ENCODE data around the gene FOXI3.

FOXI3 gene

DNA sequence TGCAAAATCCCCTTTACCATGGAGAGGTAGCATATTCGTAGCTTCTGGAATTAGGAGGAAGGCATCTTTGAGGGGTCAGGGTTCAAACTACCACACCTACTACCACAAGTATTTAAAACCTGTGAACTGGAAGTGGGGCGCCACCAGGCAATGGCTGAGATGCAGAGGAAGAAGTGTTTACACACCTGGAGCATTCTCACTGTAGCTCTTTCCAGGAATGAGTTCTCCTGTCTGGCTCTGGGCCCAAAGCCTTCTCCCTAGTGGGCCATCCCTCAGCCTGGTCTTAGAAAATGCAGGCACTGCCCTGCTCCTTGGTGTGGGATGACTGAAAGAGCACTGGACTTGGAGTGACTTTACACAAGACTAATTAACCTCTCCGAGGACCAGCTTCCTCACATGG is 30.7 kb upstream of the FOXI3 start:
- Mint-ChIP-seq H3K27ac (no peak overlapping the region), H3K9me3 (no peaks in the 10 kb centered on the region), H3K4me3 (no peak overlapping the region), H3K27me3 (ENCODE audit: low read depth) (peaks cover 8% of the 10 kb centered on the region), H3K36me3 (ENCODE audit: low read depth) (no peaks in the 10 kb centered on the region), H3K4me1 (no peaks in the 10 kb centered on the region)
- TF ChIP-seq, protein P1, sequence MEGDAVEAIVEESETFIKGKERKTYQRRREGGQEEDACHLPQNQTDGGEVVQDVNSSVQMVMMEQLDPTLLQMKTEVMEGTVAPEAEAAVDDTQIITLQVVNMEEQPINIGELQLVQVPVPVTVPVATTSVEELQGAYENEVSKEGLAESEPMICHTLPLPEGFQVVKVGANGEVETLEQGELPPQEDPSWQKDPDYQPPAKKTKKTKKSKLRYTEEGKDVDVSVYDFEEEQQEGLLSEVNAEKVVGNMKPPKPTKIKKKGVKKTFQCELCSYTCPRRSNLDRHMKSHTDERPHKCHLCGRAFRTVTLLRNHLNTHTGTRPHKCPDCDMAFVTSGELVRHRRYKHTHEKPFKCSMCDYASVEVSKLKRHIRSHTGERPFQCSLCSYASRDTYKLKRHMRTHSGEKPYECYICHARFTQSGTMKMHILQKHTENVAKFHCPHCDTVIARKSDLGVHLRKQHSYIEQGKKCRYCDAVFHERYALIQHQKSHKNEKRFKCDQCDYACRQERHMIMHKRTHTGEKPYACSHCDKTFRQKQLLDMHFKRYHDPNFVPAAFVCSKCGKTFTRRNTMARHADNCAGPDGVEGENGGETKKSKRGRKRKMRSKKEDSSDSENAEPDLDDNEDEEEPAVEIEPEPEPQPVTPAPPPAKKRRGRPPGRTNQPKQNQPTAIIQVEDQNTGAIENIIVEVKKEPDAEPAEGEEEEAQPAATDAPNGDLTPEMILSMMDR (IDR thresholded peaks at IDR 0.05; ENCODE audit: unreplicated experiment in 3 of 3): no peak

DNA sequence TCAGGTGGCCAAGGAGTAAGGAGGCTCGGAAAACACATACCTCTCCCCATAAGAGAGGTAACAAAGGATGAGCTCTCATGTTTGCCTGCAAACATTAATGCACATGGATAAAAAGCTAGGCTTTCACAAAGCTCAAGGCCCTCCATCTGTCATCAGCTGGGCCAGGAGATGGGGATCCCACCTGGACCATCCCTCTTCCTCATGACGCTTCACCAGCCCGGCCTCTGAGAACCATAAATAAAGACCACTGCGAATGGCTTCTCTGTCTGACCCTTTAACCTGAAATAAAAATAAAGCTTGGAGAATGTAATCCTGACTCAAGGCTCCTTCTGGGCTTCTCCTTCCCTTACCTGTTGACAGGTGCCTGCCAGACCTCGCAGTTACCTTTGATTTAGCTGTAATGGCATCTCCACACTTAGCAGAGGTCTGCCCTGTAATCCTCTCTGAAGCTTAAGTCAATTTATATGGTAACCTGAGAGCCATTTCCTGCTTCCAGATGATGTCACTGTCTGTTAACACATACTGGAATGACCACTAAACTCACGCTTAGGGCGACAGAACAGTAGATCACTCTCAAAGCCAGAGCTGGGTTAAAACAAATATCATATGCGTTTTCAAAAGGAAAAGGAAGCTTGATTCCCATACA is 29.3 kb upstream of the FOXI3 start:
- Mint-ChIP-seq H3K4me3 (no peak overlapping the region), H3K27me3 (ENCODE audit: low read depth) (peaks cover 14% of the 10 kb centered on the region), H3K27ac (no peak overlapping the region), H3K9me3 (no peaks in the 10 kb centered on the region), H3K4me1 (no peaks in the 10 kb centered on the region), H3K36me3 (ENCODE audit: low read depth) (no peaks in the 10 kb centered on the region)
- TF ChIP-seq, protein P1 (IDR thresholded peaks at IDR 0.05; ENCODE audit: unreplicated experiment in 3 of 3): no peak

DNA sequence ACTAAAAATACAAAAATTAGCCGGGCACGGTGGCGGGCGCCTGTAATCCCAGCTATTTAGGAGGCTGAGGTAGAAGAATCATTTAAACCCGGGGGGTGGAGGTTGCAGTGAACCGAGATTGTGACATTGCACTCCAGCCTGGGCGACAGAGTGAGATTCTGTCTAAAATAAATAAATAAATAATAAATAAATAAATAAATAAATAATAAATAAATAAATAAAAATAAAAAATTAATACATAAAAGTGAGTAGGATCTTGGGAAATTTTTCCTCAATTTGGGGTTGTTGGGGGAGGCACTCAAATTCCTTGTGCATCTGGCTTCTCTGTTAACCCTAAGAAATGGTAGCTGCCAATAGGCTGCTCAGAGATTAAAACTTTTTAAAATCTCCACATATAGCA is 20.3 kb upstream of the FOXI3 start:
- H3K27me3 Mint-ChIP-seq (ENCODE audit: low read depth): peaks cover 10% of the 10 kb centered on the region
- H3K4me1 Mint-ChIP-seq: no peaks in the 10 kb centered on the region

DNA sequence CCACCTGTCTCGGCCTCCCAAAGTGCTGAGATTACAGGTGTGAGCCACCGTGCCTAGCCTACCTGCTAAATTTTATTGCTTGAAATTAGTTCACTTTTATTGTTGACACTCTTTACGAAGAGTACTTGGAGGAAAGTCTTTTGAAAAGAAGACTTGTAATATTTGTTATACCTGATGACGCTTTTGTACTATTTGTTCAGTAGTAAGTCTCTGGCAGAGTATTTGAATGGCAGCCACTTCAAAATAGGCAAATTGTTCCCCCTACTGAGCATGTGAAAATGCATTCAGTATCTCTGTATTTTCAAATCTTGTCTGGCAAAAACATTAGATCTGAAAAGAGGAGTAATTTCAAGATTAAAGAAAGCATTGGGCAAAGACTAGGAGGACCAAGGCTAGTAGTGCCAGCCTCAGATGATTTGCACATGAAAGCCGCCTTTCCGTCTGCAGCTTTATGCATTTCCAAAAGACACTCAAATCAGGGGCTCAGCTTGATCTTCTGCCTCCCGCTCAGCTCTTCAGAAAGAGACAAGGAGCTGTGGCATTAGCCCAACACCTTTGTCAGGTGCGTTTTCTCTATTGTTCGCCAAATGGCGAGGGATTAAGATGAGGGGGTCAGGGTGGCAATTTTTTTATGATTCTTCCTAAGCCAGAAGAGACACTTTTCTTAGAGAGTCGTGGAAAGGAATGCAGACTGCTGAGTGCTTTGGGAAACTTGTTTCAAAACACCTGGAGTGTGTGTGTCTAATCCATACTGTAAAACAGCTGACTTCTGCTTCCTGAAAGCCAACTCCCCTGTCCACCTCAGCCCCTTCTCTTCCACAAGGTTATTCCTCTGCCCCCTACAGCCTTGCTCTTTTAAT is 18.8 kb upstream of the FOXI3 start:
- Mint-ChIP-seq H3K27me3 (ENCODE audit: low read depth) (peaks cover 9% of the 10 kb centered on the region), H3K36me3 (ENCODE audit: low read depth) (no peaks in the 10 kb centered on the region), H3K9me3 (no peaks in the 10 kb centered on the region), H3K4me3 (no peak overlapping the region), H3K27ac (no peak overlapping the region), H3K4me1 (no peaks in the 10 kb centered on the region)
- TF ChIP-seq, protein P1 (IDR thresholded peaks at IDR 0.05; ENCODE audit: unreplicated experiment in 3 of 3): no peak

More for the DNA sequence above, 20.3 kb upstream of the FOXI3 start:
- no peaks in the 10 kb centered on the region for H3K36me3 Mint-ChIP-seq (ENCODE audit: low read depth)
- no peak overlapping the region for H3K27ac Mint-ChIP-seq
- TF ChIP-seq, protein P1 (IDR thresholded peaks at IDR 0.05; ENCODE audit: unreplicated experiment in 3 of 3): no peak
- no peaks in the 10 kb centered on the region for H3K9me3 Mint-ChIP-seq
- no peak overlapping the region for H3K4me3 Mint-ChIP-seq

DNA sequence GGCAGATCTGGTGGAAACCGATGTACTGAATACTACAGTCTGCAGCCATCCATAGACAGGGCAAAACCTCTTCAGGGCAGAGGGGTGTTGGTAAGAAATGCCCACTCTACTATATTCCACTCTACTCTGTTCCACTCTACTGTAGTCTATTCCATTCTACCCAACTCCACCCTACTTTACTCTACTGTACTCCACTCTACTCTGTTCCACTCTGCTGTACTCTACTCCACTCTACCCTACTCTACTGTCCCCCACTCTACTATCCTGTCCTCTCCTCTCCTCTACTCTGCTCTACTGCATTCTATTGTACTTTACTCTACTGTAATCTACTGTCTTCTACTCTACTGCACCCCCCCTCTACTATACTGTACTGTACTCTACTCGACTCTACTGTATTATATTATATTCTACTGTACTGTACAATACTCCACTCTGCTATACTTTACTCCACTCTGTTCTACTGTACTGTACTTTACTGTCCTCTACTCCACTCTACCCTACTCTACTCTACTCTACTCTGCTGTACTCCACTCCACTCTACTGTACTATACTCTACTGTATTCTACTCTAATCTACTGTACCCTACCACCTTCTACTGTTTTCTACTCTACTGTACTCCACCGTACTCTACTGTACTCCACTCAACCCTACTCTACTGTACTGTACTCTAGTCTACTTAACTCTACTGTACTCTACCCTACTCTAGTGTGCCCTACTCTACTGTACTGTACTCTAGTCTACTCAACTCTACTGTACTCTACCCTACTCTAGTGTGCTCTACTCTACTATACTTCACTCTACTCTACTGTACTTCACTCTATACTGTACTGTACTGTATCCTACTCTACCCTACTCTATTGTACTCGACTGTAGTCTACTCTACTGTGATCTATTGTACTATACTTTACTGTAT is 17.0 kb upstream of the FOXI3 start:
- TF ChIP-seq, protein P1 (IDR thresholded peaks at IDR 0.05; ENCODE audit: unreplicated experiment in 3 of 3): no peak
- Mint-ChIP-seq H3K9me3 (no peaks in the 10 kb centered on the region), H3K27ac (no peak overlapping the region), H3K27me3 (ENCODE audit: low read depth) (peaks cover 9% of the 10 kb centered on the region), H3K36me3 (ENCODE audit: low read depth) (no peaks in the 10 kb centered on the region), H3K4me3 (no peak overlapping the region), H3K4me1 (no peaks in the 10 kb centered on the region)
